ENCODE measurements around the gene SLC4A5.

Gene SLC4A5

GRCh38 chr2:74375838-74376237 is 32.6 kb upstream of the SLC4A5 start:
- TF ChIP-seq CTCF (IDR thresholded peaks at IDR 0.05; ENCODE audit: control extremely low read depth, extremely low read depth, low read depth, missing control alignments): no peak
- ChIA-PET POLR2A (no interaction called here), CTCF (interaction anchor here (4.1 kb wide), 1 partner anchor 16 kb away, joined by 17 read pairs; no protein-coding TSS in a partner anchor)
- DNase-seq (ENCODE audit: extremely low spot score): no peak

DNA sequence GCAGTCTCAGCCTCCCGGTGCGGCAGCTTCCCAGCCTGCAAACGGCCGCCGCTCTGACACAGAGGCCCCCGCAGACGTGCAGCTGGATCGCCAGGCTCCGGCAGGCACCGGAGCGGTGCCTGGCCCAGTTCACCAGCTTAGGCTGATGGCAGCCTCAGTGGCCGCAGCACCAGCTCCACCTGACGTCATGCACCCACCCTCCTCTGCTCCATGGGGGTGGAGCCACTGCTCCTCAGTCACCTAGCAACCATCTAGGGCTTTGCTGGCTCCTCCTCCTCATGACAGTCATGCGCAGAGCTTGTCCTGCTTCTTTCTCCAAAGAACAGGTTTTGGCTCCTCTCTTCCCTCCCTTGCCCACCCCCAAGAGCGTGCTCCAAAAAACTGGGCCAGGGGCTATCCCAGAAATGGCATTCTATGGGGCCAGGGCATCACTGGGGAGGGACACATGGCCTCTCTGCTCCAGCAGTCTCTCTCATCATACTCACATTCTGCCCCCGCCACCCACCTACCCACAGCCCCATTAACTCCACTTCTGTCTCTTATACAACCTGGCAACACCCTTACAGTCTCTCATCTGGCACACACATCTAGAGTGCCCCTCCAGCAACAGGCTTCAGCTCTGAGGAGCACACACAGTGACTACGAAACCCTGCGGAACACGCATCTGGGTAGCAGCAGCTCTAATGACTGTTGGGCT is 31.4 kb upstream of the SLC4A5 start:
- DNase-seq (ENCODE audit: extremely low spot score): no peak
- POLR2A ChIA-PET: no interaction called here
- CTCF ChIA-PET: interaction anchor here (4.1 kb wide), 1 partner anchor 17 kb away, joined by 17 read pairs; no protein-coding TSS in a partner anchor
- TF ChIP-seq CTCF (IDR thresholded peaks at IDR 0.05; ENCODE audit: control extremely low read depth, extremely low read depth, low read depth, missing control alignments): no peak

DNA sequence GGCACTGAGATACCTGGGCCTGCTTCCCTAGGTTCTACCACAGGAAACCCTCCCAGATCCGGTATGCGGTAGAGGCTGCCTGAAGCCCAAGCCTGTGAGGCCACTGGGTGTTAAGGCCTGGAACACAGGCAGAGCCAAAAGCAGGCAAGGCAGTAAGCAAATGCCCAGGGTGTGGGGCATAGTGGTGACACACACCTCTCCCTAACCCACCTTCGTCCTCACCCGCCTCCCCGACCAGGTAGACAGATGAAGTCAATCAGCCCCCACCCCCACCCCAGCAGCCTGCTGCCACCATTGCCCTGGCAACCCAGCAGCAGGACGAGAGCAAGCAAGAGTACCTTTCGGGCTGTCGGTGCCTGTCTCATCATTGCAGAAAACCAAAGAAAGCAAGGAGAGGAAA is 30.8 kb upstream of the SLC4A5 start:
- POLR2A ChIA-PET: no interaction called here
- DNase-seq (ENCODE audit: extremely low spot score): no peak
- CTCF ChIA-PET: interaction anchor here (4.1 kb wide), 1 partner anchor 18 kb away, joined by 17 read pairs; no protein-coding TSS in a partner anchor
- TF ChIP-seq CTCF (IDR thresholded peaks at IDR 0.05; ENCODE audit: control extremely low read depth, extremely low read depth, low read depth, missing control alignments): no peak

DNA sequence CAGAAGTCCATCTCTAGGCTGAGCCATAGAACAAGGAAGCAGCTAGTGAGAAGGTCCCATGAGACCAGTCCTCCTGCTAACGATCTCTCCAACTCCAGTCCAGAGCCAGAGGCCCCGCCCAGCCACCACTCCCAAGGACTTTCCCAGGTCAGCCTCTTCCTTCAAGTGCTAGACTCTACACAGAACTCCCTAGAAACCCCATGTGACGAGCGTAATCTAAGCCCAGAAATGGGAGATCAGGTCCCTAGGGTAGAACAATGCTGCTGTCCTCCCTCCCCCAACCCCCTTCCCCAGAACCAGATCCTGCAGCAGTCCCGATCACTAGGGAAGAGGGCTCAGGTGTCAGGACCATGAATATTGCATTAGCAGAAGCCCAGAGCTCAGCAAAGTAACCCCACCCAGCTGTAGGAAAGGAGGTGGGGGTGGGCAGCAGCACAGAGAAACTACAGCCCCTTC is 30.0 kb upstream of the SLC4A5 start:
- ChIA-PET CTCF (interaction anchor here (1.4 to 4.1 kb wide), 2 partner anchors 19 to 123 kb away, joined by 3 to 17 read pairs; no protein-coding TSS in a partner anchor), POLR2A (no interaction called here)
- no peak for TF ChIP-seq CTCF (IDR thresholded peaks at IDR 0.05; ENCODE audit: control extremely low read depth, extremely low read depth, low read depth, missing control alignments)
- DNase-seq (ENCODE audit: extremely low spot score): no peak

DNA sequence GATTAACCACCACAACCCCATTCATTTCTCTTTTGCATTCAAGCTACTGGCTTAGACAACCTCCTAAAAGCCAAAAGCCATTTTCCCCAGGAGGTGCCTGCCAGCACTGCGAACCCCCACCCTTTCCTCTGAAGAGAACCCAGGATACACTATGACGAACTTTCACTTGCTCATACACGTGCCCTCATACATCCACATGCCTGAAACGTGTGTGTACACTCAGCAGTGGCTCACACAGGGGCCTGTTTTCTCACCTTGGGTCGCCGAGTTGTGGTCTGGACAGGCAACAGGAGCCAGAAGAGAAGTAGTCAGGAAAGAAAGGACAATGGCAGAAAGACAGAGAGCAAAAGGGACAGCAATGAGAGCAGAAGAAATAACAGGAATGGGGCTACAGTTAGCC is 29.5 kb upstream of the SLC4A5 start:
- no peak for TF ChIP-seq CTCF (IDR thresholded peaks at IDR 0.05; ENCODE audit: control extremely low read depth, extremely low read depth, low read depth, missing control alignments)
- POLR2A ChIA-PET: no interaction called here
- no peak for DNase-seq (ENCODE audit: extremely low spot score)
- CTCF ChIA-PET: interaction anchor here (1.4 kb wide), 1 partner anchor 123 kb away, joined by 3 read pairs; no protein-coding TSS in a partner anchor

DNA sequence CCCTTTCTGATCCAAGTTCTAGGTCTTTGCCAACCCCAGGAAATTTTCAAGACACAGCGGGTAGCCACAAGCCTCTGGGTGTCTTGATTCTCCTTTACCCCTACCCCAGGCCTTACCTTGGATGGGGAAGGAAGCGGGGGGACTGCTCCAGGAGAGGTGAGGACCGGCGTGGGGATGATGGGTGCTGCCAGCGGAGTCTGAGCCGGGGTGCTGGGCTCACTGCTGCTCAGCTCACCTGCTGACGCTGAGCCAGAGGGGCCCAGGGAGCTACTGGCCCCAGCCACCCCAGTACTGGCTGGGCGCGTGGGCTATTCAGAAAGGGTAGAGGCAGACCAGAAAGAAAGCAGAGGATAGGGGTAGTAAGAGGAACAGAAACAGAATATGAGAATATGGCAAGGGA is 28.2 kb upstream of the SLC4A5 start:
- TF ChIP-seq CTCF (IDR thresholded peaks at IDR 0.05; ENCODE audit: control extremely low read depth, extremely low read depth, low read depth, missing control alignments): no peak
- CTCF ChIA-PET: interaction anchor here (2.2 kb wide), 1 partner anchor 37 kb away, joined by 8 read pairs; no protein-coding TSS in a partner anchor
- DNase-seq (ENCODE audit: extremely low spot score): no peak
- POLR2A ChIA-PET: no interaction called here
